H1 (cell line): ENCODE data around the gene EEF1AKMT3. TPM values are rescaled to one million over a fixed set of nuclear protein-coding genes. Genes with fewer than 3 reads are reported as not detected.

Experiments
- CTCF ChIA-PET: fragments of 300-600 bp; sonication (Branson Sonifier 250); formaldehyde crosslinking; loops from one replicate; lab custom pipeline; 2021; ENCODE audit not compliant: partially characterized antibody; lab: Charles Lee
- POLR2A ChIA-PET: fragments of 300-600 bp; sonication (Branson Sonifier 250); formaldehyde crosslinking; loops from one replicate; lab custom pipeline; 2021; ENCODE audit warnings: inconsistent platforms; ENCODE audit not compliant: partially characterized antibody; lab: Charles Lee
- DNase-seq, 2 experiments: peaks; one replicate each; pipeline versions ENCODE4 v3.0.0 to v3.0.0-alpha.2; 2010 to 2022; ENCODE audit warnings: low spot score in 2 of 2, low read depth in 1 of 2, mixed read lengths in 1 of 2
- FAIRE-seq: peaks from 2 replicates; lab custom pipeline; 2011; peaks lifted over from hg19 to GRCh38; lab: Jason Lieb, UNC
- H2AFZ ChIP-seq: 2 replicates; pipeline ENCODE4 v1.8.1; 2012; ENCODE audit warnings: low read length, inconsistent platforms
- H2AK5ac ChIP-seq: 2 replicates; pipeline ENCODE4 v1.6.1; 2013; ENCODE audit warnings: low read depth, low read length
- H2BK120ac ChIP-seq: replicated peaks from 2 replicates; pipeline ENCODE3; 2013; ENCODE audit warnings: low read depth, low read length, inconsistent platforms
- H2BK12ac ChIP-seq: 2 replicates; pipeline ENCODE4 v1.6.1; 2013; ENCODE audit warnings: low read depth, low read length
- H2BK15ac ChIP-seq: 2 replicates; pipeline ENCODE4 v1.6.1; 2013; ENCODE audit warnings: low read length
- H2BK20ac ChIP-seq: 2 replicates; pipeline ENCODE4 v1.6.1; 2013; ENCODE audit warnings: low read length
- H2BK5ac ChIP-seq: 2 replicates; pipeline ENCODE4 v1.6.1; 2013; ENCODE audit warnings: low read depth, low read length
- H3K14ac ChIP-seq: 2 replicates; pipeline ENCODE4 v1.6.1; 2013; ENCODE audit warnings: inconsistent platforms; ENCODE audit not compliant: insufficient read length
- H3K18ac ChIP-seq: 2 replicates; pipeline ENCODE4 v1.6.1; 2013; ENCODE audit warnings: low read length; ENCODE audit errors: extremely low read depth
- H3K23ac ChIP-seq: 2 replicates; pipeline ENCODE4 v1.6.1; 2013; ENCODE audit warnings: inconsistent platforms; ENCODE audit not compliant: insufficient read length
- H3K23me2 ChIP-seq: 2 replicates; pipeline ENCODE4 v1.6.1; 2013; ENCODE audit warnings: low read depth, low read length
- H3K27ac ChIP-seq: 2 replicates; pipeline ENCODE4 v1.6.1; 2011; ENCODE audit warnings: low read depth, low read length, inconsistent platforms
- H3K27me3 ChIP-seq, 4 experiments: replicated peaks in 1 of 4; 1 replicate in 1 of 4; 2 replicates in 3 of 4; pipeline versions ENCODE4 v1.6.1 to v1.8.1; 2011 to 2013; ENCODE audit warnings: low read length in 3 of 4, mild to moderate bottlenecking in 3 of 4, inconsistent platforms in 2 of 4, mixed read lengths in 2 of 4, moderate library complexity in 1 of 4; ENCODE audit not compliant: control insufficient read depth in 3 of 4, insufficient read depth in 3 of 4; ENCODE audit errors: extremely low read depth in 1 of 4
- H3K36me3 ChIP-seq, 4 experiments: 2 replicates each; pipeline versions ENCODE4 v1.6.1 to v1.8.1; 2011 to 2013; ENCODE audit warnings: mild to moderate bottlenecking in 4 of 4, low read length in 3 of 4, moderate library complexity in 2 of 4, control low read depth in 1 of 4, inconsistent platforms in 1 of 4; ENCODE audit not compliant: insufficient read depth in 4 of 4, control insufficient read depth in 2 of 4
- H3K4ac ChIP-seq: replicated peaks from 2 replicates; pipeline ENCODE3; 2013; ENCODE audit warnings: low read length, low read depth, mixed read lengths, inconsistent platforms; ENCODE audit not compliant: insufficient read length
- H3K4me1 ChIP-seq, 4 experiments: replicated peaks in 1 of 4; 1 replicate in 1 of 4; 2 replicates in 3 of 4; pipeline versions ENCODE4 v1.6.1 to v1.8.1; 2011 to 2013; ENCODE audit warnings: low read length in 3 of 4, inconsistent platforms in 2 of 4, mixed read lengths in 1 of 4; ENCODE audit not compliant: insufficient read depth in 4 of 4, control insufficient read depth in 3 of 4
- H3K4me2 ChIP-seq, 2 experiments: 2 replicates each; pipeline versions ENCODE4 v1.6.1 to v1.8.1; 2011 to 2013; ENCODE audit warnings: low read depth in 2 of 2, low read length in 2 of 2, control low read depth in 1 of 2, inconsistent platforms in 1 of 2, mild to moderate bottlenecking in 1 of 2; ENCODE audit not compliant: insufficient read depth in 1 of 2
- H3K4me3 ChIP-seq, 4 experiments: fragments of 200-600, 300-600 bp in 1 of 4; sonication (generic), shearing (Covaris generic), sonication (Bioruptor Twin) in 1 of 4; 2 replicates each; pipeline versions ENCODE4 v1.5.1 to v1.8.1; 2011 to 2016; ENCODE audit warnings: low read length in 4 of 4, low read depth in 3 of 4, control low read depth in 2 of 4, inconsistent platforms in 2 of 4, mild to moderate bottlenecking in 2 of 4, mixed read lengths in 1 of 4, moderate library complexity in 1 of 4; ENCODE audit not compliant: insufficient read depth in 2 of 4; ENCODE audit errors: extremely low read depth in 1 of 4
- H3K56ac ChIP-seq: replicated peaks from 2 replicates; pipeline ENCODE3; 2013; ENCODE audit warnings: low read depth, mild to moderate bottlenecking, mixed read lengths, low read length, inconsistent platforms; ENCODE audit not compliant: insufficient read length
- H3K79me1 ChIP-seq: 2 replicates; pipeline ENCODE4 v1.6.1; 2013; ENCODE audit warnings: low read depth, low read length, control low read depth
- H3K79me2 ChIP-seq, 2 experiments: 2 replicates each; pipeline versions ENCODE4 v1.6.1 to v1.8.1; 2012 to 2013; ENCODE audit warnings: low read length in 2 of 2, mild to moderate bottlenecking in 2 of 2, inconsistent platforms in 1 of 2; ENCODE audit not compliant: insufficient read depth in 2 of 2, control insufficient read depth in 1 of 2
- H3K9ac ChIP-seq, 4 experiments: replicated peaks in 1 of 4; 1 replicate in 1 of 4; 2 replicates in 3 of 4; pipeline versions ENCODE4 v1.6.1 to v1.8.1; 2011 to 2013; ENCODE audit warnings: low read depth in 3 of 4, low read length in 3 of 4, control low read depth in 2 of 4, mild to moderate bottlenecking in 2 of 4, moderate library complexity in 2 of 4, inconsistent platforms in 1 of 4; ENCODE audit errors: extremely low read depth in 1 of 4
- H3K9me3 ChIP-seq, 2 experiments: 2 replicates each; pipeline versions ENCODE4 v1.6.1 to v1.8.1; 2012 to 2013; ENCODE audit warnings: mild to moderate bottlenecking in 2 of 2, moderate library complexity in 2 of 2, control low read depth in 1 of 2, inconsistent platforms in 1 of 2, low read depth in 1 of 2, low read length in 1 of 2, mixed read lengths in 1 of 2; ENCODE audit not compliant: insufficient read depth in 2 of 2
- H4K20me1 ChIP-seq, 2 experiments: replicated peaks in 1 of 2; 2 replicates each; pipeline versions ENCODE3 to v1.8.1; 2011 to 2013; ENCODE audit warnings: inconsistent platforms in 2 of 2, low read length in 2 of 2, mild to moderate bottlenecking in 1 of 2; ENCODE audit not compliant: insufficient read depth in 2 of 2, control insufficient read depth in 1 of 2
- H4K5ac ChIP-seq: 2 replicates; pipeline ENCODE4 v1.6.1; 2013; ENCODE audit warnings: low read length, low read depth, mixed read lengths, inconsistent platforms; ENCODE audit not compliant: insufficient read length
- H4K8ac ChIP-seq: 2 replicates; pipeline ENCODE4 v1.8.0; 2013; ENCODE audit warnings: mild to moderate bottlenecking, moderate library complexity, low read length, inconsistent platforms; ENCODE audit not compliant: insufficient read depth; ENCODE audit errors: extremely low read depth
- H4K91ac ChIP-seq: replicated peaks from 2 replicates; pipeline ENCODE3; 2013; ENCODE audit warnings: low read length, mixed read lengths, inconsistent platforms; ENCODE audit not compliant: insufficient read length
- EZH2 ChIP-seq: fragments of 200-600 bp; sonication (generic); IDR thresholded peaks from 2 replicates; pipeline ENCODE4 v1.7.1; 2012; ENCODE audit warnings: low read depth, mild to moderate bottlenecking, moderate library complexity, low read length, inconsistent platforms; ENCODE audit not compliant: severe bottlenecking
- RNF2 ChIP-seq: fragments of 200-900, 300-1000 bp; sonication (generic); IDR thresholded peaks from 2 replicates; pipeline ENCODE4 v1.7.1; 2016; ENCODE audit warnings: borderline replicate concordance, low read depth, mild to moderate bottlenecking, antibody characterized with exemption, low read length; ENCODE audit not compliant: poor library complexity, severe bottlenecking; ENCODE audit errors: missing control alignments
- SUZ12 ChIP-seq: fragments of 200-600 bp; sonication (generic); IDR thresholded peaks from 2 replicates; pipeline ENCODE4 v1.6.1; 2012; ENCODE audit warnings: mild to moderate bottlenecking, inconsistent platforms, low read length, moderate library complexity, mixed read lengths
- WGBS, 2 experiments: shearing (Covaris generic) in 1 of 2; methylation state at CpG; one replicate each; pipeline versions ENCODE4 v1.1.6 to v1.1.7; 2013 to 2015; ENCODE audit warnings: low lambda C conversion rate in 2 of 2, mixed read lengths in 2 of 2, inconsistent platforms in 1 of 2, low coverage in 1 of 2, missing lambda C conversion rate in 1 of 2; ENCODE audit not compliant: insufficient replicate concordance in 2 of 2, insufficient coverage in 1 of 2, insufficient read length in 1 of 2; ENCODE audit errors: extremely low coverage in 1 of 2, missing lambda C conversion rate in 1 of 2; 5-methylcytosine and 5-hydroxymethylcytosine counted together
- polyA plus RNA-seq, 7 experiments: library from polyadenylated mRNA; depleted of rRNA in 3 of 7; stranded (reverse) in 5 of 7; unstranded in 2 of 7; fragments of >200 nt in 5 of 7; fragments of 200-250 nt in 2 of 7; gene quantifications; 1 replicate in 5 of 7; 2 replicates in 1 of 7; 4 replicates in 1 of 7; pipeline versions ENCODE4 v1.2.1 to v1.2.3, GENCODE V29; 2011 to 2013; ENCODE audit warnings: missing spikeins in 2 of 7, mixed read lengths in 2 of 7
- total RNA-seq: library from RNA; stranded (reverse); fragmentation: NEBNext Ultra II Directional; extraction: Animal tissue kit (Norgen Biotek cat#: 25700); gene quantifications from 2 replicates; pipeline ENCODE4 v1.2.1, GENCODE V29; 2021
- TF ChIP-seq, protein P1 (sequence below), 3 experiments: IDR thresholded peaks; 1 replicate in 2 of 3; 2 replicates in 1 of 3; pipeline versions ENCODE4 v1.5.1 to v1.6.1; 2011; ENCODE audit warnings: low read length in 3 of 3, mild to moderate bottlenecking in 3 of 3, inconsistent platforms in 2 of 3, low read depth in 1 of 3, moderate library complexity in 1 of 3; ENCODE audit not compliant: insufficient read depth in 1 of 3; ENCODE audit errors: control extremely low read depth in 1 of 3

The EEF1AKMT3 gene
- total and polyA plus RNA-seq, 2 of the 8 experiments (the other 6 are each of a cell fraction or from before 2014, with no cell fraction given) = 3.1 to 4.4 TPM

DNA sequence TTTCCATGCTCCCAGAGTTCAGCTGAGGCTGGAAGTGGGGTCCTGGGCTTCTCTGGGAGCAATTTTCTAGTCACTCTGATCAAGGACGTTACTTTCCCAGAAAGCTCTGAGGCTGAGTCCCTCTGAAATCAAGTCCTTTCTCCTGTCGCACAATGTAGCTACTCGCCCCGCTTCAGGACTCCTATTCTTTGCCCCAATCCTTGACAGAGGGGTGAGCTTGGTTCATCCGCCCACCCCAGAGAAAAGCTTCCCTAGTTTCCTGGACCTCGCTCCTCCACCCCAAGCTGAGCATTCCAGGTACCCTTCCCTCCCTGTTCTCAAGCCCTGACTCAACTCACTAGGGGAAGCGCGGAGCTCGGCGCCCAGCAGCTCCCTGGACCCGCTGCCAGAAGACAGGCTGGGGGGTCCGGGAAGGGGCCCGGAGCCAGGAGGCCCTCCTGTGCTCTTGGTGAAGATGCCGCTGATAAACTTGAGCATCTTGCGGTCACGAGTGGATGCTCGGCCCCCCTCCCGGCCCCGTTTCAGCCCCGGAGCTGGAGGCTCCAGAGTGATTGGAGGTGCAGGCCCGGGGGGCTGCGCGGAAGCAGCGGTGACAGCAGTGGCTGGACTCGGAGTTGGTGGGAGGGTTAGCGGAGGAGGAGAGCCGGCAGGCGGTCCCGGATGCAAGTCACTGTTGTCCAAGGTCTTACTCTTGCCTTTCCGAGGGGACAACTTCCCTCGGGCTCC lies 35.5 kb upstream of the EEF1AKMT3 start:
- ChIA-PET CTCF (interaction anchor here (0.8 to 11.2 kb wide), 15 partner anchors 8 to 154 kb away, joined by 3 to 149 read pairs (median 7); partner anchors contain the start of genes CYP27B1 and TSPAN31), POLR2A (interaction anchor here (0.6 to 5.2 kb wide), 19 partner anchors 8 to 217 kb away, joined by 3 to 59 read pairs (median 5); partner anchors contain the start of genes ARHGEF25, CDK4, DDIT3 and EEF1AKMT3)
- DNase-seq (peak in 1 of 2 experiments; percentile 62), FAIRE-seq (no peak)
- Histone ChIP-seq H4K8ac (peak overlapping the region; percentile 52; the same call in 1 of the 2 replicates), H2AK5ac (no peak overlapping the region), H3K23ac (no peak overlapping the region), H3K4me1 (peaks cover 6 to 29% (median 12%) of the 10 kb centered on the region in 4 experiments; a peak in 6 of 7 replicates), H3K9ac (no peak overlapping the region), H3K4ac (peak overlapping the region; percentile 75), H2AFZ (no peak overlapping the region), H3K4me2 (peak overlapping the region; percentile 79 to 93), H4K20me1 (peaks cover 0 to 17% of the 10 kb centered on the region in 2 experiments), H3K18ac (no peak overlapping the region), H3K9me3 (no peaks in the 10 kb centered on the region; a peak in 1 of 4 replicates), H4K91ac (no peak overlapping the region), H3K56ac (no peak overlapping the region), H4K5ac (no peak overlapping the region), H3K79me2 (no peaks in the 10 kb centered on the region), H3K36me3 (peaks cover 0 to 6% (median 0%) of the 10 kb centered on the region in 4 experiments; a peak in 1 of 8 replicates), H3K23me2 (peaks cover 2% of the 10 kb centered on the region; the same call in 1 of the 2 replicates), H2BK120ac (no peak overlapping the region), H3K14ac (no peak overlapping the region), H2BK12ac (peak overlapping the region; percentile 84; the same call in 1 of the 2 replicates), H3K79me1 (no peaks in the 10 kb centered on the region), H3K27ac (no peak overlapping the region), H2BK5ac (no peak overlapping the region), H2BK15ac (peak overlapping the region; percentile 92; the same call in 1 of the 2 replicates), H3K27me3 (peaks cover 50 to 97% (median 92%) of the 10 kb centered on the region in 4 experiments), H3K4me3 (peak overlapping the region; percentile 26 to 76 (median 39); a peak in 7 of 8 replicates), H2BK20ac (no peak overlapping the region)
- WGBS, 2 experiments = 6% methylated on average over 28 of the region's 31 CpGs; no CpG with 5 or more reads in 1 of the 2 experiments
- peak; percentile 35 for TF ChIP-seq RNF2
- TF ChIP-seq, protein P1, sequence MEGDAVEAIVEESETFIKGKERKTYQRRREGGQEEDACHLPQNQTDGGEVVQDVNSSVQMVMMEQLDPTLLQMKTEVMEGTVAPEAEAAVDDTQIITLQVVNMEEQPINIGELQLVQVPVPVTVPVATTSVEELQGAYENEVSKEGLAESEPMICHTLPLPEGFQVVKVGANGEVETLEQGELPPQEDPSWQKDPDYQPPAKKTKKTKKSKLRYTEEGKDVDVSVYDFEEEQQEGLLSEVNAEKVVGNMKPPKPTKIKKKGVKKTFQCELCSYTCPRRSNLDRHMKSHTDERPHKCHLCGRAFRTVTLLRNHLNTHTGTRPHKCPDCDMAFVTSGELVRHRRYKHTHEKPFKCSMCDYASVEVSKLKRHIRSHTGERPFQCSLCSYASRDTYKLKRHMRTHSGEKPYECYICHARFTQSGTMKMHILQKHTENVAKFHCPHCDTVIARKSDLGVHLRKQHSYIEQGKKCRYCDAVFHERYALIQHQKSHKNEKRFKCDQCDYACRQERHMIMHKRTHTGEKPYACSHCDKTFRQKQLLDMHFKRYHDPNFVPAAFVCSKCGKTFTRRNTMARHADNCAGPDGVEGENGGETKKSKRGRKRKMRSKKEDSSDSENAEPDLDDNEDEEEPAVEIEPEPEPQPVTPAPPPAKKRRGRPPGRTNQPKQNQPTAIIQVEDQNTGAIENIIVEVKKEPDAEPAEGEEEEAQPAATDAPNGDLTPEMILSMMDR (IDR thresholded peaks at IDR 0.05; ENCODE audit: control extremely low read depth in 1 of 3, insufficient read depth in 1 of 3, low read depth in 1 of 3, low read length in 3 of 3) = no peak
- TF ChIP-seq SUZ12 = peak; percentile 75
- peak; percentile 19 for TF ChIP-seq EZH2
